Measurements from ENCODE around the gene FMO5. TPM values are rescaled to one million over a fixed set of nuclear protein-coding genes. Genes with fewer than 3 reads are reported as not detected.

FMO5 gene
- total and polyA plus RNA-seq, 10 of the 15 experiments (the other 5 are each of a cell fraction or from before 2014, with no cell fraction given): 0.05 to 0.58 (median 0.19) TPM

DNA sequence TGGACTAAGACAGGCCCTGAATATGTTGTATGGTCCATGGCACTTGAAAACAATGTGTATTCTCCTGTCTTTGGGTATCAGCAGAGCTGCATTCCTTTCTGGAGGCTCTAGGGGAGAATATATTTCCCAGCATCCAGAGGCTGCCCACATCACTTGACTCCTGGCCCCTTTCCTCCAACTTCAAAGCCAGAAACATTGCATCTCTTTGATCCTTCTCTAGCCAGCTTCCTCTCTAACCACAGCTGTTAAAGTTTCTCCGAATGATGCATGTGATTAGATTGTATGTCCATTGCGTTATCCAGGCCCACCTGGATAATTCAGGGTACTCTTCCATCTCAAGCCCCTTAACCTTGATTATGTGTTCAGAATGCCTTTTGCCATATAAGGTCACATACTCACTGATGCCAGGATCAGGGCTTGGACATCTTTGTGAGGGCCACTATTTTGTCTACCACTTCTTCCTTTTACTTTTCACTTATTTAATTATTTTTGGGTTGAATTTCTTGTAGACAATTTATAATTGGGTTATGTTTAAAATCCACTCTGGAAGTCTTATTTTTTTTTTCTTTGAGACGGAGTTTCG lies 22.6 kb upstream of the FMO5 start:
- POLR2A ChIA-PET: interaction anchor here (0.7 kb wide), 1 partner anchor 18 kb away, joined by 3 read pairs; no protein-coding TSS in a partner anchor
- peak overlapping the region; percentile 46; the same call in 1 of the 2 replicates for H3K4me3 ChIP-seq
- TF ChIP-seq E2F8 (IDR thresholded peaks at IDR 0.05; ENCODE audit: low read depth, partially characterized antibody): no peak
- TF ChIP-seq SRF (IDR thresholded peaks at IDR 0.05; ENCODE audit: low read depth in 2 of 2, low read length in 2 of 2): 0 out of 4 replicates have a peak, but pooled peaks of 1 of the 2 experiments have one; percentile 24
- in situ Hi-C loops (cut with MboI): loop anchor here (5.0 kb wide), 1 partner anchor 75 kb away; the partner anchor contains the start of gene PRKAB2
- no peak for FAIRE-seq
- no peak overlapping the region for H3K27ac ChIP-seq (ENCODE audit: control insufficient read depth, insufficient read depth)
- RAD21 ChIA-PET (ENCODE audit: unreplicated experiment): no interaction called here
- 91% methylated on average over 4 of the region's 4 CpGs for WGBS (ENCODE audit: insufficient coverage, insufficient replicate concordance, low lambda C conversion rate, missing lambda C conversion rate)
- no peaks in the 10 kb centered on the region for H3K9me3 ChIP-seq (replicated peaks; ENCODE audit: control insufficient read depth, insufficient read depth, low read length)
- H3K27me3 ChIP-seq (replicated peaks in 1 of 2; ENCODE audit: control insufficient read depth in 2 of 2, insufficient read depth in 2 of 2, low read length in 1 of 2): no peaks in the 10 kb centered on the region
- no peak for DNase-seq (ENCODE audit: low read depth, low spot score)
- CTCF ChIA-PET: interaction anchor here (1.9 to 4.7 kb wide), 2 partner anchors 25 to 75 kb away, joined by 6 to 18 read pairs; no protein-coding TSS in a partner anchor
- peaks cover 0 to 3% of the 10 kb centered on the region in 2 experiments; a peak in 1 of 4 replicates for H3K36me3 ChIP-seq (ENCODE audit: control insufficient read depth in 2 of 2, insufficient read depth in 2 of 2, low read length in 1 of 2)
- no TSS peak for BruUV-seq (replicated peaks)
- SMC1A ChIA-PET (ENCODE audit: uncharacterized antibody, unreplicated experiment): interaction anchor here (1.1 to 1.5 kb wide), 2 partner anchors 10 to 62 kb away, joined by 3 to 6 read pairs; no protein-coding TSS in a partner anchor
- peaks cover 14% of the 10 kb centered on the region for H3K4me1 ChIP-seq (ENCODE audit: control insufficient read depth, insufficient read depth, low read length)
- no peak overlapping the region for H2AFZ ChIP-seq (ENCODE audit: control insufficient read depth, low read depth, low read length)
- intact Hi-C loops (cut with micrococcal nuclease; ENCODE audit: unreplicated experiment): no loop called here
- H3K79me2 ChIP-seq (ENCODE audit: control insufficient read depth, insufficient read depth, low read length): peaks cover 84% of the 10 kb centered on the region
- H3K4me2 ChIP-seq (ENCODE audit: control insufficient read depth, insufficient read depth): peak overlapping the region; percentile 28; the same call in 1 of the 2 replicates
- peaks cover 6% of the 10 kb centered on the region; the same call in 1 of the 2 replicates for H4K20me1 ChIP-seq (ENCODE audit: control insufficient read depth, insufficient read depth)
- H3K9ac ChIP-seq (ENCODE audit: control insufficient read depth, insufficient read depth, low read length): no peak overlapping the region
- ATAC-seq: no peak

All from GM12878 (cell line).